GM19467 (cell line): ENCODE data around the gene PLXNA4.

Source experiments
- ATAC-seq: cut with Tn5 transposase; IDR thresholded peaks from one replicate; pipeline ENCODE4 v1.9.1; 2021; ENCODE audit warnings: mild to moderate bottlenecking, moderate library complexity; ENCODE audit not compliant: unreplicated experiment

PLXNA4 gene

DNA sequence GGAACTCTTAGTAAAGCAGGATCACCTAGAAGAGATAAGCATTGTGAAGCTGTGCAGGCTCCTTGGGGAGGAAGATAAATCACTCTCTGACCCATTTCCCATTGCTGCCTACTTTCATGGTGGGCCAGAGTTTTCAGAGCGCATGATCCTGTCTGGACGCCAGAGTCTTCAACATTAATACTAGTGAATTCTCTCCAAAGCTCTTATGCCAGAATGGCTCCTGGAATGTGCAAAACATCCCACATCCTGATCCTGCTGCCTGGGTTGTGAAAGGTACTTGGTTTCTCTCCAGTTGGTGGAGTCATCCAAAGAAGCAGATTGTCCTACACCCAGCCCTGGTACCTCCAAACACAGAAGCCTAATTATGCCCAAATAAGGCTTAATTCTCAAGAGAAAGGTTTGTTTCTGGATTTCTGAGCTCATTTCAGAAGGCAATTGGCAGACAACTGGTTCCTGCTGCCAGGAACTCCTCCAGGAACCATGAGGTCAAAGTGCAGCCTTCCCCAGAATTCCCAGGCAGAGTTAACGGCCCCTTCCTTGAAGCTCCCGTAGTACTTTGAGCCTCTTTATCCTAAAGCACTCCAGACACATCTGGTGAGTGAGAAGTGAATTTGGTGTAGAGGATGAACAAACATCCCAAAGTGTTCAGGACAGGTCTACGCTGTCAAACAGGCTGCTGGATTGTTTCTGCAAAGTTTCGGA is 495.2 kb downstream of the PLXNA4 start:
- no peak for ATAC-seq

DNA sequence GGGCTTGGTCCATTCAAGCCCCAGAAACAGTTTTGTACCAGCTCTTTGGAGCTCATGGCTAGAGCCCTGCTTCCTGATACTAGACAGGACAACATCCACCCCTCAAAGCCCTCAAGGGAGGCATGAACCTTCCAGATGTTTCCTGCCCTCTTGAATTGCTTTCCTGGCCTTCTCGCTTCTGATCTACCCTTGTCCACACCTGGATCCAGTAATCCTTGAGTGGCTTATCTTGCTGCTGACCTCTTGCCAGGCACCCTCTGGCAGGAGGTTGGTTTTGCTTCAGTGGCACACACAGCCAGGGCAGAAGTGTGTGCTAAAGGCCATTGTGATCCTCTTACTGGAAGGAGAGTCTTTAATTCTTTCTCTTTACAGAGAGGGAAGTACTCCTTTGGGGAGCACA is 495.8 kb downstream of the PLXNA4 start:
- no peak for ATAC-seq

DNA sequence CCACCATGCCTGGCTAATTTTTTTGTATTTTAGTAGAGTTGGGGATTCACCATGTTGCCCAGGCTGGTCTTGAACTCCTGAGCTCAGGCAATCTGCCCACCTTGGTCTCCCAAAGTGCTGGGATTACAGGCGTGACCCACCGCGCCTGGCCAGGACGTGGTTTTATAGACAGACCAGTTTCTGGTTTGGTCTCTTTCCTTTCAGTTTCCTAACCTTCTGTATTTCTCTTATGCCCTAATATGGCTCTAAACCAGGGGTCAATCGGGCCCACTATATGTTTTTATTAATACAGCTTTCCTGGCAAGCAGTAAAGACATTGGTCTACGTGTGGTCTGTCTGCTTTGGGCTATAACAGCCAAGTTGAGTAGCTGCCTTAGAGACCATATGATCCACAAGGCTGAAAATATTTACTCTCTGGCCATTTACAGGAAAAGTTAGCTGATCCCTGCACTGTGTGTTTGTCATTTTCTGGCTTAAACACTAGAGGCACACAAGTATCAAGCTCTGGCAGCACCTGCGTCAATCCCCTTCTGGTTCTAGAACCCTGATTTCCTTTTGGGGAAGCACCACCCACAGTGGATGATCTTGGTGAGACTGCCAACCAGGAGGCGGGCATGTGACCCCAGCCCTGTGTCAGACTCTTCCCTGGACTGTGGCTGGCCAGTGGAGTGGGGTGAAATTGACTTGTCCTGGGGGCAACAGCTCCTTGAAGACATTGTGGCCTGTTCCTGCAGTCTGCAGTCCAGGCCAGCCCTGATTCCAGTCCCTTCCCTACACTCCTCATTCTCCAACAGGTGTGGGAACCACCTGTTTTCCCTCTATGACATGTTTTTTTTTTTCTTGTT is 497.2 kb downstream of the PLXNA4 start:
- no peak for ATAC-seq

DNA sequence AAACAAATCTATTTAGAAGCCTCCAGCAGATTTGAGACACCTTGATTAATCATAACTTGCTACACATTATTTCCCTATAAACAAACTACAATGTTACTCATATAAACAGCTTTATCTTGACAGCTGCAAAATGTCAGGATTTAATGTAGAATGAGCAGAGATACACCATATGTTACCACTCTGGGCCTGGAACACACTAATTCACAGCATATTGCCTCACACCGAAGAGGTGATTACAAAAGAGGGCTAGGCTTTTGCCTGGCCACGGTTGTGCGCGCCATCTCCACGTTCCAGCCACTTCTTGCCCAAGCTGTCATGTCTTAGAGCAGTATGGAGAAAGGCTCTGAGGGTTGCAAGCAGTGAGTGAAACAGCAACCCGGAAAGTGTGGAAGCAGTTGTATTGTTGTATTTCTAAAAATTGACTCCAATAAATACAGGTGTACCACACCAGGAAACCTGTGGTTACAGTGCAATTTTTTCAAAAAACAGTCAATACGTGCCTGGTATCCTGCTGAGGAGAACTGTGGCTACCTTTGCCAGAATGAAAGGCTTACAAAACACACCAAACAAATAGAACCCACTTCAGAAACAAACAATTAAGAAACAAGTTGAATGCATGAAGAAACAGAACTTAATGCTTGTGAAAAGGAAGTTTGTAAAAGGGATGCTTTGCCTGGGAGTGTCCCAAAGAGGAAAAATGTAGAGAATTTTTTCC is 498.1 kb downstream of the PLXNA4 start:
- no peak for ATAC-seq

DNA sequence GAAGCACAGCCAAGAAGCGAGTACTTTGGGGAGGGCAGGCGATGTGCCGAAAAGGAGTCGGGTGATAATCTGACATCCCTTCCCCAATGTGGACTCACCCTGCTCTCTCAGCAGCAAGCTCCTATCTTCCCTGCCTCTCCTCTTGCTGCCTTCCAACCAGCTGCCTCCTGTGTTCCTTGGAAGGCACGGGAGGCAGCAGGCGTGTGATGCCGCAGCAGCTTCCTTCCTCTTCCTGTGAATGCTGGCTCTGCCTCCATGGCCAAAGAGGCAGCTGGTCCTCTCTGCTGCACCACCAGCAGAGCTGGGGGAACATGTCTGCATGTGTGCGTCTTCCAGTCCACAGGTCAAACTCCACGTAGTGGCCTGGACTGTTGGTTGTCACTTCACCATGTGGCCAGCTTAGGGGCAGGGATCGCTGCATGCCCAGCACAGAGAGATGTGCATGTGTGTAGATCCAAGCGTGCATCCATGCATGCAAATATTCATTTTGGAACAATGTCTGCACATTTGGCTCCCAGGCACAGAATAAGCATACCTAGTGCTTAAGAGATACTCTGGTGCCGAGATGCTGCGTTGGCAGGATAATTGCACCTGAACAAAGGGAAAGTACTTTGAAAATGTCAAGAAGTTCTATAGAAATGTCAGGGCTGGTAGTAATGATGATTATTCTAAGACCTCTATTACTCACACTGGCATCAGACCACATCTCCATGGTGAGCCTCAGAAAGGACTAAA is 499.8 kb downstream of the PLXNA4 start:
- ATAC-seq, result no peak

DNA sequence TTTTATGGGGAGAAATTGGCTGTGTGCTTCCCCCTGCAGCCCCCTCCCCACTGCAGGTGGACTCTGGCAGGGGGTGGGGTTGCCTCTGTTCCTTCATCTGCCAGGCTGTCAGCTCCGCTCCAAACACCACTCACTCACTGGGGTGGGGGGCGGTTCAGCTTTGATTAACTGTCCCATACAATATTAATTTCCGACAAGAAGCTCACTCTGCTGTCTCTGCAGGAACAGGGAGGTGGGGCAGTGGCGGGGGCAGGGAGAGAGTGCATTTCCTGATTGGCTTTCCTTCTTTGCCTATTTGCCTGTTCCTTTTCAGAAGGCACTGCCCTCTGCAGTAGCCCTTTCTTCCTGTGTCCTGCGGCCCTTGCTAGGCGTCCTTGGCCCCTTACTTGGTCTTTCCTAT is 500.8 kb downstream of the PLXNA4 start:
- ATAC-seq, result no peak

DNA sequence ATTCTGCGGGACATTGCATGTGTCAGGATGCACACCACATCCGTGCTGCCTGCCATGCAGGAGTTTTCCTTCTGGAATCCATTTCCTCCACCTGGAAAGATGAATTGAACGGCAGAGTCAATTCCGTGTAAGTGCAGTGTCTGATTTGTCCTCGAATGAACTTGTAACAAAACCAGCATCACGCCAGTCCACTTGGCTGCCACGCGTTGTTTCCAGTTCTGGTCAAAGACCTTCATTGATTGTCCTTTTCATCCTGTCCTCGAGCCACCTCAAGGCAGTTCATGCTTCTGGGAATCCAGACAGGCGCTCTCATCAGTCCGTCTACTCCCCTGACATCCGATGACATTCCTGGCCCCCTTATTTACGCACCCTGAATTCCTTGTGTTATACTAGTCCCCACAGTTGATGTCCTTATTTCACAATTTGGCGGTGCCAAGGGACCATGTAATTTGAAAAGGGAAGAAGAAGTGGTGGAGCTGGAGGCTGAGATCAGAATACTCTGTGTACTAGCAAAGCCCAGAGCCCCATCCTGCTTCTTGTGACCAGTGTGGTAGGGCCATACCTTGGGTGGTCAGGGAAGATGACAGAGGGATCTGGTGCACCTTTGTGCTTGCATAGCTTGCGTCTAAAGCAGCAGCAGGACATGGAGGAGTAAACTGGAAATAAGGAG is 502.2 kb downstream of the PLXNA4 start:
- no peak for ATAC-seq
